ENCODE results near the gene RAB26. TPM values are rescaled to one million over a fixed set of nuclear protein-coding genes. Genes with fewer than 3 reads are reported as not detected.

RAB26 gene
- total and polyA plus RNA-seq, 2 experiments from 2014 or later, result 4.1 to 8.7 TPM

DNA sequence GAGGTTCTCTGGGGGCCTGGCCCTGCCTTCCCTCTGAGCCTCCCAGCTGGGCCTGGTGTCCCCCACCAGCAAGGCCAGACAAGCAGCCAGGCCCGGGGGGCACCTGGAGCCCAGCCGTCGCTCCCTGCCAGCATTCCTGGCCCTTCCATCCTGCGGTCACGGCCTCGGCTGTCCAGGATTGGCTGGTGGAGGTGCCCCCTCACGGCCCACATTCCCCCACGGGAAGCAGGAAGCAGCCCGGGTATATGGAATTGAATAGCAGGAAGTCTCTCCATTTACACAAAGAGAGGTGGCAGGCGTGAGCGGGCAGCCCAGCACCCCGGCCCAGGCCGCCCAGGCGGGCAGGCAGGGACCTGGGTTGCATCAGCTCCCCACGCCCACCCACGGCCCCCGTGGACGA is 21.7 kb downstream of the RAB26 start (continued):
- TF ChIP-seq, protein P1, sequence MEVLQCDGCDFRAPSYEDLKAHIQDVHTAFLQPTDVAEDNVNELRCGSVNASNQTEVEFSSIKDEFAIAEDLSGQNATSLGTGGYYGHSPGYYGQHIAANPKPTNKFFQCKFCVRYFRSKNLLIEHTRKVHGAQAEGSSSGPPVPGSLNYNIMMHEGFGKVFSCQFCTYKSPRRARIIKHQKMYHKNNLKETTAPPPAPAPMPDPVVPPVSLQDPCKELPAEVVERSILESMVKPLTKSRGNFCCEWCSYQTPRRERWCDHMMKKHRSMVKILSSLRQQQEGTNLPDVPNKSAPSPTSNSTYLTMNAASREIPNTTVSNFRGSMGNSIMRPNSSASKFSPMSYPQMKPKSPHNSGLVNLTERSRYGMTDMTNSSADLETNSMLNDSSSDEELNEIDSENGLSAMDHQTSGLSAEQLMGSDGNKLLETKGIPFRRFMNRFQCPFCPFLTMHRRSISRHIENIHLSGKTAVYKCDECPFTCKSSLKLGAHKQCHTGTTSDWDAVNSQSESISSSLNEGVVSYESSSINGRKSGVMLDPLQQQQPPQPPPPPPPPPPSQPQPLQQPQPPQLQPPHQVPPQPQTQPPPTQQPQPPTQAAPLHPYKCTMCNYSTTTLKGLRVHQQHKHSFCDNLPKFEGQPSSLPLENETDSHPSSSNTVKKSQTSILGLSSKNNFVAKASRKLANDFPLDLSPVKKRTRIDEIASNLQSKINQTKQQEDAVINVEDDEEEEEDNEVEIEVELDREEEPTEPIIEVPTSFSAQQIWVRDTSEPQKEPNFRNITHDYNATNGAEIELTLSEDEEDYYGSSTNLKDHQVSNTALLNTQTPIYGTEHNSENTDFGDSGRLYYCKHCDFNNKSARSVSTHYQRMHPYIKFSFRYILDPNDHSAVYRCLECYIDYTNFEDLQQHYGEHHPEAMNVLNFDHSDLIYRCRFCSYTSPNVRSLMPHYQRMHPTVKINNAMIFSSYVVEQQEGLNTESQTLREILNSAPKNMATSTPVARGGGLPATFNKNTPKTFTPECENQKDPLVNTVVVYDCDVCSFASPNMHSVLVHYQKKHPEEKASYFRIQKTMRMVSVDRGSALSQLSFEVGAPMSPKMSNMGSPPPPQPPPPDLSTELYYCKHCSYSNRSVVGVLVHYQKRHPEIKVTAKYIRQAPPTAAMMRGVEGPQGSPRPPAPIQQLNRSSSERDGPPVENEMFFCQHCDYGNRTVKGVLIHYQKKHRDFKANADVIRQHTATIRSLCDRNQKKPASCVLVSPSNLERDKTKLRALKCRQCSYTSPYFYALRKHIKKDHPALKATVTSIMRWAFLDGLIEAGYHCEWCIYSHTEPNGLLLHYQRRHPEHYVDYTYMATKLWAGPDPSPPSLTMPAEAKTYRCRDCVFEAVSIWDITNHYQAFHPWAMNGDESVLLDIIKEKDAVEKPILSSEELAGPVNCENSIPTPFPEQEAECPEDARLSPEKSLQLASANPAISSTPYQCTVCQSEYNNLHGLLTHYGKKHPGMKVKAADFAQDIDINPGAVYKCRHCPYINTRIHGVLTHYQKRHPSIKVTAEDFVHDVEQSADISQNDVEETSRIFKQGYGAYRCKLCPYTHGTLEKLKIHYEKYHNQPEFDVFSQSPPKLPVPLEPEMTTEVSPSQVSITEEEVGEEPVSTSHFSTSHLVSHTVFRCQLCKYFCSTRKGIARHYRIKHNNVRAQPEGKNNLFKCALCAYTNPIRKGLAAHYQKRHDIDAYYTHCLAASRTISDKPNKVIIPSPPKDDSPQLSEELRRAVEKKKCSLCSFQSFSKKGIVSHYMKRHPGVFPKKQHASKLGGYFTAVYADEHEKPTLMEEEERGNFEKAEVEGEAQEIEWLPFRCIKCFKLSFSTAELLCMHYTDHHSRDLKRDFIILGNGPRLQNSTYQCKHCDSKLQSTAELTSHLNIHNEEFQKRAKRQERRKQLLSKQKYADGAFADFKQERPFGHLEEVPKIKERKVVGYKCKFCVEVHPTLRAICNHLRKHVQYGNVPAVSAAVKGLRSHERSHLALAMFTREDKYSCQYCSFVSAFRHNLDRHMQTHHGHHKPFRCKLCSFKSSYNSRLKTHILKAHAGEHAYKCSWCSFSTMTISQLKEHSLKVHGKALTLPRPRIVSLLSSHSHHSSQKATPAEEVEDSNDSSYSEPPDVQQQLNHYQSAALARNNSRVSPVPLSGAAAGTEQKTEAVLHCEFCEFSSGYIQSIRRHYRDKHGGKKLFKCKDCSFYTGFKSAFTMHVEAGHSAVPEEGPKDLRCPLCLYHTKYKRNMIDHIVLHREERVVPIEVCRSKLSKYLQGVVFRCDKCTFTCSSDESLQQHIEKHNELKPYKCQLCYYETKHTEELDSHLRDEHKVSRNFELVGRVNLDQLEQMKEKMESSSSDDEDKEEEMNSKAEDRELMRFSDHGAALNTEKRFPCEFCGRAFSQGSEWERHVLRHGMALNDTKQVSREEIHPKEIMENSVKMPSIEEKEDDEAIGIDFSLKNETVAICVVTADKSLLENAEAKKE (CRISPR knock-in tag; IDR thresholded peaks at IDR 0.05), result no peak
- no peak for TF ChIP-seq EZH2 (IDR thresholded peaks at IDR 0.05; ENCODE audit: low read depth, unreplicated experiment)
- no peak for TF ChIP-seq POLR2AphosphoS5 (IDR thresholded peaks at IDR 0.05; ENCODE audit: low read depth)
- no peak for TF ChIP-seq STAT1 (IDR thresholded peaks at IDR 0.05; ENCODE audit: unreplicated experiment)
- TF ChIP-seq EZH2phosphoT487 (IDR thresholded peaks at IDR 0.05; ENCODE audit: unreplicated experiment), result no peak
- no peak for TF ChIP-seq ZNF114 (CRISPR knock-in tag; IDR thresholded peaks at IDR 0.05)
- TF ChIP-seq JUNB (IDR thresholded peaks at IDR 0.05; ENCODE audit: unreplicated experiment), result no peak
- TF ChIP-seq, protein P2, sequence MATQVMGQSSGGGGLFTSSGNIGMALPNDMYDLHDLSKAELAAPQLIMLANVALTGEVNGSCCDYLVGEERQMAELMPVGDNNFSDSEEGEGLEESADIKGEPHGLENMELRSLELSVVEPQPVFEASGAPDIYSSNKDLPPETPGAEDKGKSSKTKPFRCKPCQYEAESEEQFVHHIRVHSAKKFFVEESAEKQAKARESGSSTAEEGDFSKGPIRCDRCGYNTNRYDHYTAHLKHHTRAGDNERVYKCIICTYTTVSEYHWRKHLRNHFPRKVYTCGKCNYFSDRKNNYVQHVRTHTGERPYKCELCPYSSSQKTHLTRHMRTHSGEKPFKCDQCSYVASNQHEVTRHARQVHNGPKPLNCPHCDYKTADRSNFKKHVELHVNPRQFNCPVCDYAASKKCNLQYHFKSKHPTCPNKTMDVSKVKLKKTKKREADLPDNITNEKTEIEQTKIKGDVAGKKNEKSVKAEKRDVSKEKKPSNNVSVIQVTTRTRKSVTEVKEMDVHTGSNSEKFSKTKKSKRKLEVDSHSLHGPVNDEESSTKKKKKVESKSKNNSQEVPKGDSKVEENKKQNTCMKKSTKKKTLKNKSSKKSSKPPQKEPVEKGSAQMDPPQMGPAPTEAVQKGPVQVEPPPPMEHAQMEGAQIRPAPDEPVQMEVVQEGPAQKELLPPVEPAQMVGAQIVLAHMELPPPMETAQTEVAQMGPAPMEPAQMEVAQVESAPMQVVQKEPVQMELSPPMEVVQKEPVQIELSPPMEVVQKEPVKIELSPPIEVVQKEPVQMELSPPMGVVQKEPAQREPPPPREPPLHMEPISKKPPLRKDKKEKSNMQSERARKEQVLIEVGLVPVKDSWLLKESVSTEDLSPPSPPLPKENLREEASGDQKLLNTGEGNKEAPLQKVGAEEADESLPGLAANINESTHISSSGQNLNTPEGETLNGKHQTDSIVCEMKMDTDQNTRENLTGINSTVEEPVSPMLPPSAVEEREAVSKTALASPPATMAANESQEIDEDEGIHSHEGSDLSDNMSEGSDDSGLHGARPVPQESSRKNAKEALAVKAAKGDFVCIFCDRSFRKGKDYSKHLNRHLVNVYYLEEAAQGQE (IDR thresholded peaks at IDR 0.05; ENCODE audit: unreplicated experiment), result no peak

Measured in GM23338 (cell line).